Naive B cell (primary cell): ENCODE results near the gene LCE1D. TPM values are rescaled to one million over a fixed set of nuclear protein-coding genes. Genes with fewer than 3 reads are reported as not detected.
A peak's percentile ranks its signal among the peaks of the same experiment; 100 is the strongest.

Experiments used
- ATAC-seq, 2 donors: fragments of 150-1000 bp; cut with Tn5 transposase; 2 replicates each; pipeline ENCODE4 v1.10.0; 2021; ENCODE audit warnings: low read depth in 2 of 2, mild to moderate bottlenecking in 2 of 2, moderate library complexity in 2 of 2
- DNase-seq: peaks from one replicate; pipeline ENCODE4 v3.0.0; 2022
- H3K27ac Mint-ChIP-seq, 6 donors: one replicate each; pipeline ENCODE4 v1.8.0; 2020 to 2022; ENCODE audit warnings: mild to moderate bottlenecking in 6 of 6, mixed read lengths in 6 of 6, moderate library complexity in 5 of 6, inconsistent platforms in 2 of 6
- H3K27me3 Mint-ChIP-seq, 3 donors: one replicate each; pipeline ENCODE4 v1.8.0; 2021 to 2022; ENCODE audit warnings: mixed read lengths in 3 of 3, mild to moderate bottlenecking in 1 of 3
- H3K36me3 Mint-ChIP-seq, 2 donors: one replicate each; pipeline ENCODE4 v1.8.0; 2020 to 2022; ENCODE audit warnings: mixed read lengths in 2 of 2, inconsistent platforms in 1 of 2, mild to moderate bottlenecking in 1 of 2
- H3K4me1 Mint-ChIP-seq, 3 donors: one replicate each; pipeline ENCODE4 v1.8.0; 2020 to 2022; ENCODE audit warnings: mixed read lengths in 3 of 3, inconsistent platforms in 1 of 3, mild to moderate bottlenecking in 1 of 3, moderate library complexity in 1 of 3
- H3K4me3 Mint-ChIP-seq, 8 donors: one replicate each; pipeline ENCODE4 v1.8.0; 2020 to 2022; ENCODE audit warnings: mild to moderate bottlenecking in 8 of 8, mixed read lengths in 8 of 8, moderate library complexity in 8 of 8, inconsistent platforms in 2 of 8
- H3K9me3 Mint-ChIP-seq, 7 donors: one replicate each; pipeline ENCODE4 v1.8.0; 2020 to 2022; ENCODE audit warnings: mixed read lengths in 7 of 7, mild to moderate bottlenecking in 5 of 7, inconsistent platforms in 2 of 7, moderate library complexity in 1 of 7
- polyA plus RNA-seq, 6 donors: library from polyadenylated mRNA; unstranded; fragments of 300-500 nt; fragmentation: Illumina TruSeq; gene quantifications; one replicate each; pipeline ENCODE4 v1.2.3, GENCODE V29; 2021; ENCODE audit warnings: low read depth in 6 of 6

Gene LCE1D
- polyA plus RNA-seq, 6 donors from 2014 or later = not detected

GRCh38 chr1:152776361-152776760, 20.2 kb upstream of the LCE1D start:
- Mint-ChIP-seq H3K36me3 (no peaks in the 10 kb centered on the region), H3K9me3 (peaks cover 0 to 14% (median 6%) of the 10 kb centered on the region in 7 donors), H3K4me3 (no peak overlapping the region), H3K27me3 (peaks cover 22 to 44% (median 39%) of the 10 kb centered on the region in 3 donors), H3K27ac (no peak overlapping the region), H3K4me1 (no peaks in the 10 kb centered on the region)
- no peak for DNase-seq
- ATAC-seq = no peak

GRCh38 chr1:152777510-152778137, 18.9 kb upstream of the LCE1D start:
- ATAC-seq (no peak), DNase-seq (no peak)
- Mint-ChIP-seq H3K4me1 (no peaks in the 10 kb centered on the region), H3K27ac (no peak overlapping the region), H3K9me3 (peaks cover 0 to 9% (median 3%) of the 10 kb centered on the region in 7 donors), H3K36me3 (no peaks in the 10 kb centered on the region), H3K4me3 (no peak overlapping the region), H3K27me3 (peaks cover 24 to 44% (median 39%) of the 10 kb centered on the region in 3 donors)

GRCh38 chr1:152783095-152783494, 13.4 kb upstream of the LCE1D start:
- Mint-ChIP-seq H3K27me3 (peaks cover 38 to 52% (median 49%) of the 10 kb centered on the region in 3 donors), H3K9me3 (peaks cover 0 to 1% (median 0%) of the 10 kb centered on the region in 7 donors), H3K36me3 (no peaks in the 10 kb centered on the region), H3K4me3 (no peak overlapping the region), H3K27ac (no peak overlapping the region), H3K4me1 (no peaks in the 10 kb centered on the region)
- DNase-seq (no peak), ATAC-seq (no peak)

- H3K27ac Mint-ChIP-seq = no peak within 1 kb of the TSS
- ATAC-seq (no peak), DNase-seq (no peak)
- H3K9me3 Mint-ChIP-seq = peaks cover 0 to 2% (median 0%) of the 10 kb centered on the region in 7 donors
- no peaks in the 10 kb centered on the region for H3K4me1 Mint-ChIP-seq
- no peaks in the 10 kb centered on the region for H3K36me3 Mint-ChIP-seq
- H3K27me3 Mint-ChIP-seq = peaks cover 28 to 39% (median 31%) of the 10 kb centered on the region in 3 donors
- no peak within 1 kb of the TSS for H3K4me3 Mint-ChIP-seq
Measured at GRCh38 chr1:152786077-152786476, 10.4 kb upstream of the LCE1D start, which contains the start of gene LCE1E. Gene LCE1E, plus strand, starts transcription at chr1:152786257. Its CDS starts 1,043 bp downstream, at chr1:152787300.

- Mint-ChIP-seq H3K36me3 (no peaks in the 10 kb centered on the region), H3K4me1 (no peaks in the 10 kb centered on the region), H3K9me3 (peaks cover 0 to 11% (median 0%) of the 10 kb centered on the region in 7 donors), H3K27ac (no peak overlapping the region), H3K4me3 (no peak overlapping the region), H3K27me3 (peaks cover 6 to 12% (median 8%) of the 10 kb centered on the region in 3 donors)
- ATAC-seq (no peak), DNase-seq (no peak)
Measured at GRCh38 chr1:152795686-152796085, 835 bp upstream of the LCE1D start.

GRCh38 chr1:152801333-152801732, 4.8 kb downstream of the LCE1D start:
- ATAC-seq = no peak
- peaks cover 0 to 11% (median 0%) of the 10 kb centered on the region in 7 donors for H3K9me3 Mint-ChIP-seq
- peaks cover 28 to 37% (median 30%) of the 10 kb centered on the region in 3 donors for H3K27me3 Mint-ChIP-seq

GRCh38 chr1:152806576-152806975, 10.1 kb downstream of the LCE1D start, which contains the start of gene LCE1C:
Gene LCE1C, minus strand, starts transcription at chr1:152806651. Its CDS starts 1,173 bp downstream, at chr1:152805478.
- Mint-ChIP-seq H3K27me3 (peaks cover 21 to 32% (median 31%) of the 10 kb centered on the region in 3 donors), H3K36me3 (no peaks in the 10 kb centered on the region), H3K27ac (no peak within 1 kb of the TSS), H3K4me1 (no peaks in the 10 kb centered on the region), H3K4me3 (no peak within 1 kb of the TSS), H3K9me3 (peaks cover 0 to 10% (median 0%) of the 10 kb centered on the region in 7 donors)
- ATAC-seq (no peak), DNase-seq (no peak)

More at GRCh38 chr1:152801333-152801732, 4.8 kb downstream of the LCE1D start:
- no peaks in the 10 kb centered on the region for H3K4me1 Mint-ChIP-seq
- no peak overlapping the region for H3K4me3 Mint-ChIP-seq
- DNase-seq = no peak
- H3K36me3 Mint-ChIP-seq = no peaks in the 10 kb centered on the region
- H3K27ac Mint-ChIP-seq = no peak overlapping the region

- DNase-seq (no peak), ATAC-seq (no peak)
- peaks cover 18 to 33% (median 32%) of the 10 kb centered on the region in 3 donors for H3K27me3 Mint-ChIP-seq
- H3K9me3 Mint-ChIP-seq = peaks cover 0 to 10% (median 0%) of the 10 kb centered on the region in 7 donors
- no peaks in the 10 kb centered on the region for H3K4me1 Mint-ChIP-seq
- H3K4me3 Mint-ChIP-seq = no peak overlapping the region
- H3K27ac Mint-ChIP-seq = peak overlapping the region in 1 of 6 donors; percentile 58
- no peaks in the 10 kb centered on the region for H3K36me3 Mint-ChIP-seq
Measured at GRCh38 chr1:152811050-152811449, 14.5 kb downstream of the LCE1D start.

- Mint-ChIP-seq H3K4me1 (no peaks in the 10 kb centered on the region), H3K36me3 (no peaks in the 10 kb centered on the region), H3K9me3 (peaks cover 0 to 10% (median 0%) of the 10 kb centered on the region in 7 donors), H3K27me3 (peaks cover 20 to 34% (median 28%) of the 10 kb centered on the region in 3 donors), H3K27ac (peak within 1 kb of the TSS in 1 of 6 donors; percentile 58), H3K4me3 (peak within 1 kb of the TSS in 1 of 8 donors; percentile 63)
- ATAC-seq = no peak
- no peak for DNase-seq
Measured at GRCh38 chr1:152811671-152812070, 15.2 kb downstream of the LCE1D start, which contains the start of gene LCE1B. Gene LCE1B, plus strand, starts transcription at chr1:152811971. Its CDS starts 476 bp downstream, at chr1:152812447.

- DNase-seq = no peak
- ATAC-seq = no peak
- no peaks in the 10 kb centered on the region for H3K36me3 Mint-ChIP-seq
- H3K27ac Mint-ChIP-seq = no peak overlapping the region
- H3K4me3 Mint-ChIP-seq = no peak overlapping the region
- peaks cover 0 to 10% (median 0%) of the 10 kb centered on the region in 7 donors for H3K9me3 Mint-ChIP-seq
- H3K27me3 Mint-ChIP-seq = peaks cover 17 to 34% (median 33%) of the 10 kb centered on the region in 3 donors
- H3K4me1 Mint-ChIP-seq = peaks cover 0 to 4% (median 4%) of the 10 kb centered on the region in 3 donors
Measured at GRCh38 chr1:152817309-152817708, 20.8 kb downstream of the LCE1D start.

- Mint-ChIP-seq H3K4me1 (peaks cover 0 to 4% (median 4%) of the 10 kb centered on the region in 3 donors), H3K27me3 (peaks cover 25 to 35% (median 25%) of the 10 kb centered on the region in 3 donors), H3K9me3 (peaks cover 0 to 7% (median 0%) of the 10 kb centered on the region in 7 donors), H3K36me3 (no peaks in the 10 kb centered on the region), H3K4me3 (no peak overlapping the region), H3K27ac (no peak overlapping the region)
- no peak for ATAC-seq
- DNase-seq = no peak
Measured at GRCh38 chr1:152823294-152823693, 26.8 kb downstream of the LCE1D start.

- DNase-seq = no peak
- H3K4me1 Mint-ChIP-seq = peaks cover 0 to 4% (median 4%) of the 10 kb centered on the region in 3 donors
- peaks cover 31 to 46% (median 32%) of the 10 kb centered on the region in 3 donors for H3K27me3 Mint-ChIP-seq
- H3K27ac Mint-ChIP-seq = no peak overlapping the region
- no peak for ATAC-seq
- H3K4me3 Mint-ChIP-seq = no peak overlapping the region
- H3K36me3 Mint-ChIP-seq = no peaks in the 10 kb centered on the region
- peaks cover 0 to 4% (median 0%) of the 10 kb centered on the region in 7 donors for H3K9me3 Mint-ChIP-seq
Measured at GRCh38 chr1:152824964-152825363, 28.4 kb downstream of the LCE1D start.

- Mint-ChIP-seq H3K4me1 (no peaks in the 10 kb centered on the region), H3K9me3 (peaks cover 0 to 5% (median 1%) of the 10 kb centered on the region in 7 donors), H3K36me3 (no peaks in the 10 kb centered on the region), H3K27me3 (peaks cover 32 to 49% (median 43%) of the 10 kb centered on the region in 3 donors), H3K27ac (no peak within 1 kb of the TSS), H3K4me3 (peak within 1 kb of the TSS in 1 of 8 donors; percentile 6)
- no peak for DNase-seq
- no peak for ATAC-seq
Measured at GRCh38 chr1:152827173-152827572, 30.7 kb downstream of the LCE1D start, which contains the start of gene LCE1A. Gene LCE1A, plus strand, starts transcription at chr1:152827473. Its CDS starts 0 bp downstream, at chr1:152827473.

- no peaks in the 10 kb centered on the region for H3K4me1 Mint-ChIP-seq
- H3K27ac Mint-ChIP-seq = no peak overlapping the region
- H3K4me3 Mint-ChIP-seq = no peak overlapping the region
- peaks cover 0 to 9% (median 7%) of the 10 kb centered on the region in 7 donors for H3K9me3 Mint-ChIP-seq
- ATAC-seq (no peak), DNase-seq (no peak)
- peaks cover 10 to 24% (median 15%) of the 10 kb centered on the region in 3 donors for H3K27me3 Mint-ChIP-seq
- H3K36me3 Mint-ChIP-seq = no peaks in the 10 kb centered on the region
Measured at GRCh38 chr1:152836870-152837269, 40.3 kb downstream of the LCE1D start.
